HG03039 (cell line): Measurements from ENCODE around the gene SNX11.
"Not testable (repeated sequence)": the region's sequence is repeated elsewhere in the genome, so short reads cannot be mapped to it uniquely, and the experiment has no call there.

Experiments used
- ATAC-seq: cut with Tn5 transposase; IDR thresholded peaks from one replicate; pipeline ENCODE4 v1.9.1; 2021; ENCODE audit warnings: mild to moderate bottlenecking, moderate library complexity; ENCODE audit not compliant: unreplicated experiment

SNX11 gene, protein sequence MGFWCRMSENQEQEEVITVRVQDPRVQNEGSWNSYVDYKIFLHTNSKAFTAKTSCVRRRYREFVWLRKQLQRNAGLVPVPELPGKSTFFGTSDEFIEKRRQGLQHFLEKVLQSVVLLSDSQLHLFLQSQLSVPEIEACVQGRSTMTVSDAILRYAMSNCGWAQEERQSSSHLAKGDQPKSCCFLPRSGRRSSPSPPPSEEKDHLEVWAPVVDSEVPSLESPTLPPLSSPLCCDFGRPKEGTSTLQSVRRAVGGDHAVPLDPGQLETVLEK

DNA sequence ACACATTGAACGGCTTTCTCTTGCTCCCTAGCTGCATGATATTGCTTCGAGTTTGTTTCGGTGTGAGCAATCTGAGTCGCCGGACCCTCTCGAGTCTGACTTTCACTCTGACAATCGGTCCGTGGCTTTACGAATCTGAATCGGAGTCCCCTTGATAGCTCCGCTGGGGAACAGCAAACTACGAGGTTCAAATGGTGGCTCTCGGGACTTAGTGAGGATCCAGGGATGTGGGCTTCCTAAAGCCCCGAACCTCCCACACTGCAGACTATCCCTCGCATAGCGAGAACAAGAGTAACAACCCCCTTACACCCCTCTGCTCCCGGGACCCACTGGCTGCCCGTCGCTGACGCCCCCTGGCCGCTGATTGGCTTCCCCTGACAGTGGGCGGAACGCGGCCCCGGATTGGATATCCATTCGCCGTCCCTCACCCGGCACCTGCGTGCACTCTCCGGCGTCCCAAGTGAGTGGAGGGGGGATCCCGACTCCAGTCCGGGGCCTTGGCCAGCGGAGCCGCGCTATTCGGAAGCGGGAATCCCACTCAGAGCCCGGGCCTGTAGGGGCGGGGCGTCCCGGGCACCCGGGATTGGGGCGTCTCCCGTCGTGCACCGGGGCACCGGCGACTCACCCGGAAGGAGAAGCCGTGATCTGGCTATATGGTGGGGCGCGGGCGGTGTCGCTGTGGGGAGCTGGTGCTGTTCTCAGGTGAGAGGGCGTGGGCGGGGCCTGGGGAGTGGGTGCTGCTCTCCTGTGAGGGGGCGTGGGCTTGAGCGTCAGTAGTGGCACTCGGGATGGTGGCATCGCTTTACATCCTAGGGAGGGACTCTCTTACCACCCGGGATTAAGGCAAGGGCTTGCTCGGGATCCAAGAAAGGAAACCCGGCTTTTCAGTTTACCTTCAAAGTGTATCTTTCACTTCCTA is at the start of gene SNX11:
Gene SNX11 (plus strand): TSS at position 630 of the 919 bp plus-strand sequence. CDS start 4,278 bp downstream, outside the sequence.
- ATAC-seq = peak; percentile 77

DNA sequence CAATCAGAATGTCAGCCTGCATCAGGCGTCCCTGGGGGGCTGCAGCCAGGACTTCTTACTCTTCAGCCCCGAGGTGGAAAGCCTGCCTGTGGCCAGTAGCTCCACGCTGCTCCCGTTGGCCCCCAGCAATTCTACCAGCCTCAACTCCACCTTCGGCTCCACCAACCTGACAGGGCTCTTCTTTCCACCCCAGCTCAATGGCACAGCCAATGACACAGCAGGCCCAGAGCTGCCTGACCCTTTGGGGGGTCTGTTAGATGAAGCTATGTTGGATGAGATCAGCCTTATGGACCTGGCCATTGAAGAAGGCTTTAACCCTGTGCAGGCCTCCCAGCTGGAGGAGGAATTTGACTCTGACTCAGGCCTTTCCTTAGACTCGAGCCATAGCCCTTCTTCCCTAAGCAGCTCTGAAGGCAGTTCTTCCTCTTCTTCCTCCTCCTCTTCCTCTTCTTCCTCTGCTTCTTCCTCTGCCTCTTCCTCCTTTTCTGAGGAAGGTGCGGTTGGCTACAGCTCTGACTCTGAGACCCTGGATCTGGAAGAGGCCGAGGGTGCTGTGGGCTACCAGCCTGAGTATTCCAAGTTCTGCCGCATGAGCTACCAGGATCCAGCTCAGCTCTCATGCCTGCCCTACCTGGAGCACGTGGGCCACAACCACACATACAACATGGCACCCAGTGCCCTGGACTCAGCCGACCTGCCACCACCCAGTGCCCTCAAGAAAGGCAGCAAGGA is 49.0 kb upstream of the SNX11 start:
- ATAC-seq = no peak

DNA sequence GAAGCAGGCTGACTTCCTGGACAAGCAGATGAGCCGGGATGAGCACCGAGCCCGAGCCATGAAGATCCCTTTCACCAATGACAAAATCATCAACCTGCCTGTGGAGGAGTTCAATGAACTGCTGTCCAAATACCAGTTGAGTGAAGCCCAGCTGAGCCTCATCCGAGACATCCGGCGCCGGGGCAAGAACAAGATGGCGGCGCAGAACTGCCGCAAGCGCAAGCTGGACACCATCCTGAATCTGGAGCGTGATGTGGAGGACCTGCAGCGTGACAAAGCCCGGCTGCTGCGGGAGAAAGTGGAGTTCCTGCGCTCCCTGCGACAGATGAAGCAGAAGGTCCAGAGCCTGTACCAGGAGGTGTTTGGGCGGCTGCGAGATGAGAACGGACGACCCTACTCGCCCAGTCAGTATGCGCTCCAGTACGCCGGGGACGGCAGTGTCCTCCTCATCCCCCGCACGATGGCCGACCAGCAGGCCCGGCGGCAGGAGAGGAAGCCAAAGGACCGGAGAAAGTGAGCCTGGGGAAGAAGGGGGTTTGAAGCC is 48.4 kb upstream of the SNX11 start:
- ATAC-seq = no peak

DNA sequence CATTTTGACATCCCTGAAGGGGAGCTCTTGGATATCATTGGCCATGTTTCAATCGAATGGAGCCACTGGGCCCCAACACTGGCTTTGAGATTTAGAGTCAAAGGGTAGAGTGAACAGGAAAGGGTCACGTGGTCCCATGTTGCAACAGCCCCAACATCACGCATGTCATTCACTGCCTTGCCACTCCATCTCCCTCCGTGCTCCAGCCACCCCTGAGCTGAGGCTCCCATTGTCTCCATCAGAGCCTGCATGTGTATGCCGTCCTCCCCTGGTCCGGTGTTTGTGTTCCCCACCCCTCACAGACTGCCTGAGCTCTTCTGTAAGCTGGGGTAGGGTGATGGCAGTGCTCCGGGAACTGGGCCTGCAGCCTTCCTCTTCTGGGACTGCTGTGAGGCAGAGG is 47.3 kb upstream of the SNX11 start:
- no peak for ATAC-seq

DNA sequence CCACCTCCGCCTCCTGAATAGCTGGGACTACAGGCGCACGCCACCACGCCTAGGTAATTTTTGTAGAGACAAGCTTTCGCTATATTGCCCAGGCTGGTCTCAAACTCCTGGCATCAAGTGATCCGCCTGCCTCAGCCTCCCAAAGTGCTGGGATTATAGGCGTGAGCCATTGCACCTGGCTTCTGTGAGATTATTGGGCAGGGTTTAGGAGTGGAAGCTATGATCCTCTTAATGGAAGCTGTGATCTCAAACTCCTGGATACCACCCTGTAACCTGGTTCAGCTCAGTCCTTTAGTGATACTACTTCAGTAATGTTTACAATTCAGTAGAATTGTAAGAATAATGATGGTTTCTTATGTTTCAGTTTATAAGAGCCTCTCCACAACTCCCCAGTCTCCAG is 45.3 kb upstream of the SNX11 start:
- ATAC-seq = no peak

DNA sequence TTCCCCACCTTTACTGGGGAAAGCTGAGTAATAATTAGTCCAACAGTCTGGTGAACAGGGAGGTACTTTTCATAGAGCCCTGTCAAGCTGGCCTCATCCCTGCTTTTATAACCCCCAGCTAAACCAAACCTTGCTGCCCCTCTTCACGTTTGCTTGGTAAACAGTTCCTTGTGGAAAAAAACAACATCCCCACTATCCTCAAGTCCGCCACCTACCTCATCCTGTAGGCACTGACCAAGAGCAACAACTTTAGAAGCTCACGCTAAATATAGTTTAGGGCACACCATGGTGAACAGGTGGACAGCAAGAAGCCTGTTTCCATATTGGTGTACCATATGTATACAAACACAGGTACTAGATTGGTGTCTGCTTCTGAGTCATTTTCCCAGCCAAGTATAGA is 42.9 kb upstream of the SNX11 start:
- ATAC-seq = no peak

DNA sequence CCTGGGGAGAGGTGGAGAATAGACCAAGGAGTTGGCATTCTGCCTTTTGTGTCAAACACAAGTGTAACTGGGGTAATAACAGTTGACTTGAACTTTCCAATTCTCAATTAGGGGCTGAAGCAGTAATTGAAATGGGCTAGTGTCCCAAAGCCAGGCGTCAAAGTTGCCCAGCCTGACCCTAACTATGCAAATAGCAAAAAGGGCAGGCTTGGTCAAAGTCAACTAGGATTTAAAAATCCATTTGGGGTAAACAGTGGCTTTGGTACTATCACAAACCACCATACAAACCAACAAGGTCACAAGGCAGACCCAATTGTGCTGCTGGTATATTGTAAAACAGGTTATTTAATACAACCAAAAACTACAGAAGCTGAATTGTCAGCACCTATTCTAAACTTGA is 41.4 kb upstream of the SNX11 start:
- no peak for ATAC-seq

DNA sequence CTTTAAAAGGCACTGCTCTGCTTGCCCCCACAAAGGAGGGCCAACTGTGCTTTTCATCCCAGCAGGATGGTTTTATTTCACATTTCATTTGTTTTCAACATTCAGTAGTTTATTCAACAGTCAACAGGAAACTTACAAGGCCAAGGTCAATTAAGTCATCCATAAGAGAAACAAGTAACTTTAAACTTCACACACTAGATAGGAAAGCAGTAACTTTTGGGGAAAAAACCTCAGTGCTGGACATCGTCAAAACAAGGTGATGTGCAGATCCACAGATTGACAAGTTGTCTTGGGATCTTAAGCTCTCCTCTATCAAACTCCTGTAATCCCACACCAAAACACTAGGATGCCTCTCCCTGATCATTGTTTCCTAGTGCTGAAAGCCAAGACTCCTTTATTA is 40.9 kb upstream of the SNX11 start:
- no peak for ATAC-seq

DNA sequence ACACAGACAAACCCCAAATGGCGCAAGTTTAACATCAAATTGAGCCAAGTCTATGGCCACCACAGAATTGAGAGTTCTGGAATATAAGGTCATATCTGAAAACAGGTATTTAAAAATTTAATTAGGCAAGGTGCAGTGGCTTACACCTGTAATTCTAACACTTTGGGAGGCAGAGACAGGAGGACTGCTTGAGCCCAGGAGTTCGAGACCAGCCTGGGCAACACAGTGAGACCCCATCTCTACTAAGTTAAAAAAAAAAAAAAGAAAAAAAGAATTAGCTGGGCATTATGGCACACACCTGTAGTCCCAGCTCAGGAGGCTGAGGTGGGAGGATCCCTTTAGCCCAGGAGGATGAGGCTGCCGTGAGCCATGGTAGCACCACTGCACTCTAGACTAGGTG is 40.3 kb upstream of the SNX11 start:
- ATAC-seq = no peak

DNA sequence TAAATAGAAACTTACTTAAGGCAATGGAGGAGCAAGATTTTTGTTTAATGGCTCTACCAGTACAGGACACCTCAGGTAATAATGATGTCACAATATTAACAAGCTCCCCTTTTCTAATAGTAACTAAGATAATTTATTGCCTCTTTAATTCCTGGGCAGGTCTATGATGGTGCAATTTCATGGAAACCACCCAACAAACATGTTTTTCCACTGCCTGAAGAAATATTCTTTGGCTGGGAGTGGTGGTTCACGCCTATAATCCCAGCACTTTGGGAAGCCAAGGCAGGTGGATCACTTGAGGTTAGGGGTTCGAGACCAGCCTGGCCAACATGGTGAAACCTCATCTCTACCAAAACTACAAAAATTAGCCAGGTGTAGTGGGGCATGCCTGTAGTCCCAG is 39.8 kb upstream of the SNX11 start:
- ATAC-seq = not testable (repeated sequence)

DNA sequence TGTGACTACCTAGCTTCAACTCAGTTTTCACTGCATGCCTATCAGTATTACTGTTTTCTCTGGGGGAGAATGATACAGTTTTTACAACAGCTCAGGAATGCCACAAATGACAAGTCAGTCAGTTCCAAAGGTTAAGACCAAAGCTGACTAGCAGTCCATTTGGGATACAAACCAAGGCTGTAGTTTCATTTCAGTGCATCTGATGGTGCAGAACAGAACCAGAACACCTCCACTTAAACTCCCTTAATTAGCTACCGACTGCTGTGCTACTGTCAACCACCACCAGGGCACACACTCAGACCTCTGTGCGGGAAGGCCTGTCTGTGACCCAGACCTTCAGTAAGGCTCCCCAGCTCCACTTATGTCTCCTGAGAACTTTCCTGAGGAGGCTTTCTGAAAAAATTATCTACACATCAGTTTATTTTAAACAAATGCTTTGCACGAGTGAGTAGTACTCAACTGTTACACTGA is 39.0 kb upstream of the SNX11 start:
- ATAC-seq = no peak

DNA sequence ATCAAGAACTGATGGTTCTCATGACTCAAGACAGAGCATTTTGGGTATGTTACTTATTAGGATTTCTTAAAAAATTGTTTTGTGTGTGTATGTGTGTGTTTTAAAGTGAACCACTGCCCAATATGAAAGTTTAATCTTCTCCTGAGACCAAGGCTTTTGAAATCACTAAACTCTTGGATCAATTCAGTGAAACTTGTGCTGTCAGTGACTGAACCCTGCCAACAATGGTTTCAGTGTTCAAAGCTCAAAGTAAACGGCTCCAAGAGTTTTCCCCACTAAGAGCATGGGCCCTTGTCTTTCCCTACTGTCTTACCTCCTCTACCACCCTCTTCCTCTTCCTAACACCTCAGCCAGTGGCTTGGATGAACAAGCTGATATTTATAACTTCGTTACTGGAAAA is 37.4 kb upstream of the SNX11 start:
- ATAC-seq = no peak

DNA sequence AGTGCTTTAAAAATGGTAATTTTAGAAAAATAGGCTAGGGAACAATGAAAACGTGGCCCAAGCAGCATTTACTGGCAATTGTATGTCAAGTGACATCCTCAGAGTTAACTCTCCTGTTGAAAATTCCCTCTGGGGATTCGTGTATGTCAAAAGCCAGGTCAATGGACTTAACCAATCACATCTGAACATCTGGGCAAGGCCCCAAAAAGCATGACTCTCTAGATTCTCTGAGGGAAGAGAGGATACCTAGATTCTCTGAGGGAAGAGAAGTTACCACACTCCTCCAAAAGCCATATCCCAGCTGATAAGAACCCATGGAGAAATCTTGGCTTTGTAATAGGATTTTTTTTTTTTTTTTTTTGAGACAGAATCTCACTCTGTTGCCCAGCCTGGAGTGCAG is 35.9 kb upstream of the SNX11 start:
- no peak for ATAC-seq

DNA sequence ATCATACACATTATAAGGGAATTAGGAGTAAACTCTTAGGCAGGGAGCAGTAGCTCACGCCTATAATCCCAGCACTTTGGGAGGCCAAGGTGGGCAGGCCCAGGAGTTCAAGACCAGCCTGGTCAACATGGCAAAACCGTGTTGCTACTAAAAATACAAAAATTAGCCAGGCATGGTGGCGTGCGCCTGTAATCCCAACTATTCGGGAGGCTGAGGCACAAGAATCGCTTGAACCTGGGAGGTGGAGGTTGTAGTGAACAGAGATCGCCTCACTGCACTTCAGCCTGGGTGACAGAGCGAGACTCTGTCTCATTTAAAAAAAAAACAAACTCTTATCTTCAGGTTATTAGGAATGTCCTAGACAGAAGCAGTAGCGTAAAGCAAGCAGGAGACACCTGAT is 34.8 kb upstream of the SNX11 start:
- ATAC-seq = not testable (repeated sequence)

DNA sequence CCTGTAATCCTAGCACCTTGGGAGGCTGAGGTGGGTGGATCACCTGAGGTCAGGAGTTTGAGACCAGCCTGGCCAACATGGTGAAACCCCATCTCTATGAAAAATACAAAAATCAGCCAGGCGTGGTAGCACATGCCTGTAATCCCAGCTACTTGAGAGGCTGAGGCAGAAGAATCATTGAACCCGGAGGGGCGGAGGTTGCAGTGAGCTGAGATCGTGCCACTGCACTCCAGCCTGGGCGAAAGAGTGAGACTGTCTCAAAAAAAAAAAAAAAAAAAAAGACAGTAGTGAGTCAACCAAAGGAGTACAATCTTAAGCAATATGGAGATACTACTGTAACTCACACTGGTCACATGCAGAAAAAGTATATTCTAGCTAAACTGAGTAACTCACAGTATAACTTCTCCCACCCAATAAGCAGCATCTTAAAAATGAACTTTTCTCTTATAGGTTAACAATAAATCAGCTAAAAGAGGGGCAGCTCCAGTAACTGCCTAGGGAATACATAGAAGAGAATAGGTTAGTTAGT is 33.9 kb upstream of the SNX11 start:
- not testable (repeated sequence) for ATAC-seq

DNA sequence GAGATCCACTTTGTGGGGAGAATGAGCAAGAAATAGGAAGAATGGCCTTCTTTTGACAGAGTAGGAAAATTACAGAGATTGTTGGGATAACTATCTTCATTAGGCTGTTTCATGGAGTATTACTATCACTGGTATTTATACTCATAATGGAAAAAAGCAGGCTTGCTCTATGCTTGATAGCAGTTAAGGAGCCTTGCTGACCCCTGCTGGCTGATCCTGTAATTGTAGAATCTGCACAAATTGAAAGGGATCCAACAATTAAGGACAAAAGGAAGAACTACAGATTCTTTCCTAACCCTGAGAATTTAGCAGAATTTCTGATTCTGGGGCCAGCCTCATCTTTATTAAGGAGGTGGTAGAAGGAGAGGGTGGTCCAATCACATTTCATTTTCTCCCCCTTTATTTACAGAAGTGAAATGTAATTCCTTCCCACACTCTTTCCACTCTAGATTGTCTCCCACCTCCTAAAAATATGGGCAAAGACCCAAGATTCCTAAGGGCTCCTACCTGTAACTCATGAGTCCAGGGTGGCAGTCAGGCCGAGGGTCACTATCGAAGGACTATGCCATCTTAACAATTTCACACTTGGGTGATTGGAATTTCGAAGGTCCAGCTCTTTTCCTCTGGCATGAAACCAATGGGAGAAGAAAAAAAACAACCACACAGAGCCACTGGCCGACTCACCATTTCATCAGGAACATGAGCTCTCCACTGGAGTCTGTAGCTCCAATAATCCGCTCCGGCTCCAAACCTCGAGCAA is 33.1 kb upstream of the SNX11 start:
- no peak for ATAC-seq

DNA sequence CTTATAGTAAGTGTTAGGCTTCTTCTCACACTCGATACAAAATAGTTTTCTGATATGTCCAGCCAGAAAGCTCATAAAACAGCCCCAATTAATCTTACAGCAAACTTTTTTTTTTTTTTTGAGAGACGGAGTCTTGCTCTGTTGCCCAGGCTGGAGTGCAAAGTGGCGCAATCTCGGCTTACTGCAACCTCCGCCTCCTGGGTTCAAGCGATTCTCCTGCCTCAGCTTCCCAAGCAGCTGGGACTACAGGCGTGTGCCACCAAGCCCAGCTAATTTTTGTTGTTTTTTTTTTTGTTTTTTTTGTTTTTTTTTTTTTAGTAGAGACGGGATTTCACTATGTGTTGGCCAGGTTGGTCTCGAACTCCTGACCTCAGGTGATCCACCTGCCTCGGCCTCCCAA is 30.4 kb upstream of the SNX11 start:
- not testable (repeated sequence) for ATAC-seq

DNA sequence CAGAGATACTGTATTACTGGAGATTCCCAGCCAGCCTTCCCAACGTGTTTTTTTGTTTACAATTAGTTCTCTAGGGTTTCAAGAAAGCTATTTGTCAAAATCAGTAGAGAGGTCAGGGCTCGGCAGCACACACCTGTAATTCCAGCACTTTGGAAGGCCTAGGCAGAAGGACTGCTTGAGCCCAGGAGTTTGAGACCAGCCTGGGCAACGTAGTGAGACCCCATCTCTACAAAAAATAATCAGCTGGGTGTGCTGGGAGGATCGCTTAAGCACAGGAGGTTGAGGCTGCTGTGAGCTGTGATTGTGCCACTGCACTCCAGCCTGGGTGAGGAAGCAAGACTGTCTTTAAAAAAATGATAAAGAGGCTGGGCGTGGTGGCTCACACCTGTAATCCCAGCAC is 25.7 kb upstream of the SNX11 start:
- ATAC-seq = no peak

DNA sequence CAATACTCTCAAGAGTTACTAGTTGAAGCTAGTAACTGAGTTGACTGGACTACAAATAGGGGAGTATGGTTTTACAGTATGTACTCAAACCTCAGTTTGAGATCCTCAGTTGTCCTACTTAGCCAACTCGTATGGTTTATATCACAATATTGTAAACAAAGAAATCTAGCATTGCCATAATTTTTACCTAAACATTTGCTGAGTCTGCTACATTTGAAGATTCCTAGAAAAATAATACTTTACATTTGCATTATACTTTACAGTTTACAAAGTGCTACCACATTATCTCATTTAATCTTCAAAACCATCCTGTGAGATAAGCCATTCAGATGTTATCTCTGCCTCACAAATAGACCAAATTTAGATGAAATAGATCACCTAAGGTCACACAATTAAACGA is 22.6 kb upstream of the SNX11 start:
- ATAC-seq = no peak

DNA sequence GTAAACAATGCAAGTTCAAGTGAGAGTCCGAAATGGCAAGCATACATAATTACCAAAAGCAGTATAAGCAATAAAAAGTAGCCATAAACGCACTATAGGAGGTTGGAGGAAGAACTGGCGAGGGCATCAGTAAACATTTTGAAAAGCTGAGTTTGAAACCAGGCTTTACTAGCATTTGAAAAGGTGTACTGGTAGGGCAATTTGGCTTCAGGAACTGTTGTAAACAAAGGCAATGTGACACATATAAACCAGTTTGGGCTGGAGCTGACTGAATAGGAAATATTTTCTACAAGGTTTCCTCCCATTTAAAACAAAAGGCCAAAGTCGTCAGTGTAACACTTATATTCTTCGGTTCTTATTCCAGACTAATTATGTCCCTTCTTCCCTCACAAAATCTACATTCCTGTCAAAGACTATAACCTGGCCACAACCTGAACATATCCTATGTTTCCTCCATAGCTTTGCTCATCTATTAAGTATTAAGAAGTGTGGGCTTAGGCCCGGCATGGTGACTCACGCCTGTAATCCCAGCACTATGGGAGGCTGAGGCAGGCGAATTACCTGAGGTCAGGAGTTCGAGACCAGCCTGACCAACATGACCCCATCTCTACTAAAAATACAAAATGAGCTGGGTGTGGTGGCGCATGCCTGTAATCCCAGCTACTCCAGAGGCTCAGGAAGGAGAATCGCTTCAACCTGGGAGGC is 14.1 kb upstream of the SNX11 start:
- no peak for ATAC-seq
